Measurements from ENCODE around the gene PSMD9.
"Not testable (repeated sequence)": the region's sequence is repeated elsewhere in the genome, so short reads cannot be mapped to it uniquely, and the experiment has no call there.

The PSMD9 gene

DNA sequence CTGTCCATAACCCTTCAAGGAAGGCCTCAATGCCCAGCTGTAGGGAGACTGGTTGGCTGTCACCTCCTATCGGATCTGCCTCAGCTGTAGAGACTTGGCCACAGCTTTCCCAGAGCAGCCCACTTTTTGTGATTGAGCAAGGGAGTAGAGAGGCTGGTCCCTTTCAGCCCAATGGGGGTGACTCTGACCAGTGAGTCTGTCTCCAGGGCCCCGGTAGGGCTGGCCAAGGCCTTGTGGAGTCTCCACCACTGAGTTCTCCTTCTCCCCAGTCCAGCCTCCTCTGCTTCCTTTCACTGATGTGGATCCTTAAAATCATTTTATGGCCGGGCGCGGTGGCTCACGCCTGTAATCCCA is 15.4 kb upstream of the PSMD9 start:
- no peak for DNase-seq (ENCODE audit: low read depth in 2 of 2)

DNA sequence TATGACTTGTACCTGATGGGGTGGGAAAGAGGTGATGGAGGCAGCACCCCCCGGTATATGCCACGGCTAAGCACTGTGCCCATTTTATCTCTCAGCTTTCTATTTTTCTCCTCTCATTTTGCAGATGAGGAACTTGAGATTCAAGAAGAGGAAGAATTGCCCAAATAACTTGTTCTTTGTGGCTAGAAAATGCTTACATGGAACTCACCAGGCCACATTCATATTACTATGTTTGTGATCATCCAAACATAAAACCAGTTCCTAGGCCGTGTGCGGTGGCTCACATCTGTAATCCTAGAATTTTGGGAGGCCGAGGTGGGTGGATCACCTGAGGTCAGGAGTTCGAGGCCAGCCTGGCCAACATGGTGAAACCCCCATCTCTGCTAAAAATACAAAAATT is 14.5 kb upstream of the PSMD9 start:
- DNase-seq (ENCODE audit: low read depth in 2 of 2) = no peak

GRCh38 chr12:121875582-121875981 is 13.0 kb upstream of the PSMD9 start:
- DNase-seq (ENCODE audit: low read depth in 2 of 2) = no peak

- not testable (repeated sequence) for DNase-seq (ENCODE audit: low read depth in 2 of 2)
These were observed 12.5 kb upstream of the PSMD9 start for GRCh38 chr12:121876080-121876447.

- no peak for DNase-seq (ENCODE audit: low read depth in 2 of 2)
These were observed 5.3 kb upstream of the PSMD9 start for GRCh38 chr12:121883315-121883660.

DNA sequence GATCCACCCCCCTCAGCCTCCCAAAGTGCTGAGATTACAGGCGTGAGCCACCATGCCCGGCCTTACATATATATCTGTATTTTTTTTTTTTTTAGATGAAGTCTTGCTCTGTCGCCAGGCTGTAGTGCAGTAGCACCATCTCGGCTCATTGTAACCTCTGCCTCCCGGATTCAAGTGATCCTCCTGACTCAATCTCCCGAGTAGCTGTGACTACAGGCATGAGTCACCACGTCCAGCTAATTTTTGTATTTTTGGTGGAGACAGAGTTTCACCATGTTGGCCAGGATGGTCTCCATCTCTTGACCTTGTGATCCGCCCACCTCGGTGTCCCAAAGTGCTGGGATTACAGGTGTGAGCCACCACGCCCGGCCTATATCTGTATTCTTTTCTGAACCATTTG is 3.5 kb upstream of the PSMD9 start:
- DNase-seq (ENCODE audit: low read depth in 2 of 2) = not testable (repeated sequence)

DNA sequence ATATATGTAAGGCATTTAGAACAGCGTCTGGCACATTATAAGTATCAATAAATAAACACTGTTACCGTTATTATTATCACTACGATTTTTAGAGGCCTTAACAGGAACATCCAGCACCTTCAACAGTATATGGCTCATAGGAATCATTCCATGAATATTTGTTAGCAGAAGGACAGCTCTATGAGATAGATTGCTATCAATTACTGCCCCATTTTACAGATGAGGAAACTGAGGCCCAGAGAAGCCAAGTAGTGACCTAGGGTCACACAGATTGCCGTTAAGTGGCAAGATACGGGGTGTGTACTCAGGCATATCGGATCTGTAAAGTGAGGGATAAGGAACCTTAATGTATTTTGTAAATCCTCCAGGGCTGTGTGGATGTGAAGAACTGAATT is 510 bp upstream of the PSMD9 start:
- no peak for DNase-seq (ENCODE audit: low read depth in 2 of 2)

DNA sequence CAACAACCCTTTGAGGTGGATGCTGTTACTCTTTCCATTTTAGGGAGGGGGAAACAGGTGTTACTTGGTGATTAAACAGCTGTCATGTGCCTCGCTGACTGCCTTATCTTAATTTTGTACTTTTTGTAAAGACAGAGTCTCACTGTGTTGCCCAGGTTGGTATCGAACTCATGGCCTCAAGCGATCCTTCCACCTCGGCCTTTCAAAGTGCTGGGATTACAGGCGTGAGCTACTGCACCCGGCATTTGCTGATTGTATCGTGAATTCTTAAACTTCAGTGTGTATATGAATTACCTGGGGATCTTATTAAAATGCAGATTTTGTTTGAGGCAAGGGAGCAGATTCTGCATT is 659 bp downstream of the PSMD9 start:
- no peak for DNase-seq (ENCODE audit: low read depth in 2 of 2)

GRCh38 chr12:121889661-121890060 is 1.1 kb downstream of the PSMD9 start:
- DNase-seq (ENCODE audit: low read depth in 2 of 2) = not testable (repeated sequence)

DNA sequence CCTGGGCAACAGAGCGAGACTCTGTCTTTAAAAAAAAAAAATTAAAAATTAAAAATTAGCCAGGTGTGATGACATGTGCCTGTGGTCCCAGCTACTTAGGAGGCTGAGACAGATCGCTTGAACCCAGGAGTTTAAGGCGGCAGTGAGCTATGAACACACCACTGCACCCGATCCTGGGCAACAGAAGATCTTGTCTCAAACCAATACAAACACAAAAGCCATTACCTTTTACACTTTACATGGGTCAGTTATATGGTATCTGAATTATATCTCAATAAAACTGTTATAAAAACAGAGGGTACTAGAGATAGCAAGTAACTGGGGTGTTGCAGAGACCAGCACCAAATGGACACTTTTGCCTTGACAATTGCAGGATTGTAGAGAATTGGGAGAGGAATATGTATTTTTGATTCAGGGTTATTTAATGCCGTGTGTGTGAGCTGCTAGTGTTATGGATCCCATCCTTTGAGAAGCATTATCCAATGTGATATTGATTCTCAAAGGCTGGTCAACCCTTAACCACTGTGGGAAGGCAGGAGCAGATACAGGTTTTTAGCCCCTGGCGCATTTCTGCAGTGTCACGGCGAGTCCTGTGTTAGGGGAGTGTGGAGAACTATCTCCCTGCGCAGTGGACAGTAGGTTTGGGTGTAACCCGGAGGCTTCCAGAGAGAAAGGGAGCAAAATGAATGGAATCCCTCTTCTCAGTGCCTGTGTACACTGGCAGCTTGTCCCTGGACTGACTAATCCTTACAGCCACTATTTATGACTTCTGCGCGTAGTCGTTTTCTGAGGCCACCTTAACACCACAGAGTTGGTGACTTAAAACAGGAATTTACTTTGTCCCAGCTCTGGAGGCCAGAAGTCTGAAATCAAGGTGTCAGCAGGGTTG is 4.3 kb downstream of the PSMD9 start:
- DNase-seq (ENCODE audit: low read depth in 2 of 2) = no peak

- no peak for DNase-seq (ENCODE audit: low read depth in 2 of 2)
These were observed 5.4 kb downstream of the PSMD9 start for GRCh38 chr12:121893961-121894460.

- DNase-seq (ENCODE audit: low read depth in 2 of 2) = no peak
These were observed 6.0 kb downstream of the PSMD9 start for GRCh38 chr12:121894633-121895032.

- DNase-seq (ENCODE audit: low read depth in 2 of 2) = no peak
These were observed 9.7 kb downstream of the PSMD9 start for GRCh38 chr12:121898287-121898686.

- no peak for DNase-seq (ENCODE audit: low read depth in 2 of 2)
These were observed 11.0 kb downstream of the PSMD9 start for GRCh38 chr12:121899590-121899989.

DNA sequence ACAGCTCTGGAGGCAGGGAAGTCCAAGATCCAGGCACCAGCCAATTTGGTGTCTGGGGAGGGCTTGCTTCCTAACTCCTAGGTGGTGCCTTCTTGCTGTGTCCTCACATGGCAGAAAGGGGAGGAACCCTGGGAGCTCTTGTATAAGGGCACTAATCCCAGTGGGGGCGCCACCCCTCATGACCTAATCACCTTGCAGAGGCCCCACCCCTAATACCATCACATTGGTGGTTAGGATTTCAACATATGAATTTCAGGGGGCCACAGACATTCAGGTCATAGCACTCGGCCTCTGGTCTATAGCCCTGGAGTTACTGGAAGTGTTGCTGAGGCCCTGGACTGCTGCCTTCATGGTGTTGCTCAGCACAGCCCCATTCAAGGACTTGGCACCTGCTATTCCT is 14.6 kb downstream of the PSMD9 start:
- no peak for DNase-seq (ENCODE audit: low read depth in 2 of 2)

GRCh38 chr12:121905746-121906145 is 17.2 kb downstream of the PSMD9 start:
- no peak for DNase-seq (ENCODE audit: low read depth in 2 of 2)

DNA sequence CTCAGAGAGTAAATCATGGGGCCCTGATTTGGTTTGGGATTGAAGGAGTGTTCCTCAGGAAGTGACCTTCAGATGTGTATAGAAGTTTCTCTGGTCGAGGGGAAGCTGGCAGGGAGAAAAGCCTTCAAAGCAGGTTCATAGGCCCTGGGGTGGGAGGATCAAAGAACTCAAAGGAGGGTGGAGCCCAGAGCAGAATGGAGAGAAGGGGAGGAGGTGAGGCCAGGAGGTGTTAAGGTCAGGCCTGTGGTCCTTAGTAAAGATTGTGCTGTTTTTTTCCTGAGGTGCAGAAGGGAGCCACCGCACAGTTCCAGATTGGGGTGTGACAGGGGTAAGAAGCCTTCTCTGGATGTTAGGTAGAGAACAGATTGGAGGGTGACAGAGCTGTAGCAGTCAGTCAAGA is 20.1 kb downstream of the PSMD9 start:
- no peak for DNase-seq (ENCODE audit: low read depth in 2 of 2)

DNA sequence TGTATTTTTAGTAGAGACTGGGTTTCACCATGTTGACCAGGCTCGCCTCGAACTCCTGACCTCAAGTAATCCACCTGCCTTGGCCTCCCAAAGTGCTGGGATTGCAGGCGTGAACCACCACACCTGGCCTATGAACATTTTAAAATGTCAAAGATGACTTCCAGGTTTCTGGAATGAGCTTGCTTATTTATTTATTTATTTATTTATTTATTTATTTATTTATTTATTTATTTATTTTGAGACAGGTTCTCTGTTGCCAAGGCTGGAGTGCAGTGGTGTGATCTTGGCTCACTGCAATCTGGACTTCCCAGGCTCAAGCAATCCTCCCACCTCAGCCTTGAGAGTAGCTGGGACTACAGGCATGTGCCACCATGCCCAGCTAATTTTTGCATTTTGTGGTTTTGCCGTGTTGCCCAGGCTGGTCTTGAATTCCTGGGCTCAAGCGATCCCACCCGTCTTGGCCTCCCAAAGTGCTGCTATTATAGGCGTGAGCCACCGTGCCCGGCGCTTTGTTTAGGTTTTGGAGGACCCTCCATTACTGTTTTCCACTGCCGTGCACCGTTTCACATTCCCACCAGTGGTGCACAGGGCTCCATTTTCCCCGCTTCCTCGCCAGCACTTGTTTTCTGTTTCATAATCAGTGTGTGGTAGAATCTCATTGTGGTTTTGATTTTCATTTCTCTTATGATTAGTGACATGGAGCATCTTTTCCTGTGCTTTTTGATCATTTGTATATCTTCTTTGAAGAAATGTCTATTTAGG is 23.4 kb downstream of the PSMD9 start:
- no peak for DNase-seq (ENCODE audit: low read depth in 2 of 2)

DNA sequence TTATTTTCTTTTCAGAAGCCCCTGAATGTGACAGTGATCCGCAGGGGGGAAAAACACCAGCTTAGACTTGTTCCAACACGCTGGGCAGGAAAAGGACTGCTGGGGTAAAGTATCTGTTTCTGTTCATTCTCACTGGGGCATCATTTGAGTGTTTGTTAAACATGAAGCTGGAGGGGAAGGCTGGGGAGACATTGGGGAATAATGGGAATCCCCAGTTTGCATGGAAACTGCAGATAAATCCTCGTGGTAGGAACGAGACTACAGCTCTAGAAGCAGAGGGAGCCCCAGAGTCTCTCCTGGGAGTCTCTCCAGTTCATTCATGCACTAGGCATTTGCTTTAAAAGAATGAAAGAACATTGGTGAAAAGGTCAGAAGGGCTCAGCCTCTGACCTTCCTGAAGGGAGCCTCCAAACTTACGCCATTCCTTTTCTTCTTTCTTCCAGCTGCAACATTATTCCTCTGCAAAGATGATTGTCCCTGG is 27.3 kb downstream of the PSMD9 start:
- DNase-seq (ENCODE audit: low read depth in 2 of 2) = no peak

GRCh38 chr12:121916719-121917118 is 28.1 kb downstream of the PSMD9 start:
- DNase-seq (ENCODE audit: low read depth in 2 of 2) = no peak

- DNase-seq (ENCODE audit: low read depth in 2 of 2) = no peak
These were observed 29.5 kb downstream of the PSMD9 start, which contains the start of gene CFAP251 for GRCh38 chr12:121917950-121918678. TSS of gene CFAP251 (plus strand) at chr12:121918592. CDS start at chr12:121921306, 2,714 bp downstream.

- DNase-seq (ENCODE audit: low read depth in 2 of 2) = no peak
These were observed 30.1 kb downstream of the PSMD9 start for GRCh38 chr12:121918679-121919038.
